AG08395 (cell line): ENCODE measurements around the gene GRID2.
"Not testable (repeated sequence)": the region's sequence is repeated elsewhere in the genome, so short reads cannot be mapped to it uniquely, and the experiment has no call there.

Experiments
- DNase-seq: peaks from one replicate; pipeline ENCODE4 v3.0.0; 2012; ENCODE audit warnings: mixed read lengths, low spot score

GRID2 gene

GRCh38 chr4:92305148-92305877, 1.5 kb downstream of the GRID2 start:
- DNase-seq = no peak

- no peak for DNase-seq
Observed at GRCh38 chr4:92305878-92306520, 2.2 kb downstream of the GRID2 start.

DNA sequence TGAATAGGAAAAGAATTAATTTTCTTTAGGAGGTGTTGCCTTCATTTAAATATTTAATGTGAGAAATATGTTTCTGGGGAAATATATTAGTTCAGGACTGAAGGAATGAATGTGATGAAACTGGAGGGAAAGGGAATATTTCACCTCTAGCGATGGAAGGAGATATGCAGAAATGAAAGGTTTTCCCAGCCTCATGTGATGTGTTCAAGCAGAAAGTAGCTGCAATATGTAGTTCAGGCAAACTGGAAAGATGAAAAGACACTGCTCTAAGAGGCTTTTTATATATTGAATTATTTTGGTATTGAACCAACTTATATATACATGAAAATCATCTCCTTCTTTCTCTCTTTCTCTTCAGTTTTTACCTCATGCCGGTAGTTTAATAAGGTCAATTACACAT, 3.4 kb downstream of the GRID2 start:
- DNase-seq = no peak

DNA sequence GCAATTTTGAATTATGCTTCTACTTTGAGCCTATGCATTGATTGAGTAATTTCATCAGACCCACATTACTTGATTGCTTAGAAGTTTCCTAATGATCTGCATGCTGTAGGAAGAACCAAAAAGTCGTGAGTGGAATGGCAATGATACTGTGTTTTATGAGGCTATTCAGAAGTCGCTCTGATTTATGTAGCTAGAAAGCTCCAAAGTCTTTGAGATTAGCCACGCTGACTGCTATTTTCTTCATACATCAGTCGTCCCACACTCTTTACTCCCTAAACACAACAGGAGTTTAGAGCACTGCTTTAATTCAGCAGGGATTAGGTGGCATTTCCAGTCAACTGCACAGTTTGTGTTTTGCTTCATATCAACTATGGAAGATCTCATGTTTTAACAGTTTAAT, 4.1 kb downstream of the GRID2 start:
- DNase-seq = no peak

DNA sequence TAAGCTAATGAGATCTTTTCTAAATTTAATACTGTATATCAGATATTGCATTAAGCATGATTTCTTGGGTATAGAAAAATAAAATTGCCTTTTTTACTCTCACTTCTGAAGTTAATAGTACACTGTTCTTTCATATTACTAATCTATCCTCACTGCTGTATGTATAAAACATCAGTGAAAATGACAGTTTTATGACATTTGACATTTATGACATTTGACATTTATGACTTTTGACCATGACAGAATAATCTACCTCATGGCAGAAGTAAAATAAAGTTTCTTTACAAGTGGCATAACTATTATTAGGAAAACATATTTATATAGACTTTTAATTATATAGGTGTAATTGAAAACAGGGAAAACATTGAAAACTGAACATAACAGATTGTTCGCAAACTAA, 13.3 kb downstream of the GRID2 start:
- no peak for DNase-seq

- no peak for DNase-seq
Observed at GRCh38 chr4:92328095-92328494, 24.3 kb downstream of the GRID2 start.

DNA sequence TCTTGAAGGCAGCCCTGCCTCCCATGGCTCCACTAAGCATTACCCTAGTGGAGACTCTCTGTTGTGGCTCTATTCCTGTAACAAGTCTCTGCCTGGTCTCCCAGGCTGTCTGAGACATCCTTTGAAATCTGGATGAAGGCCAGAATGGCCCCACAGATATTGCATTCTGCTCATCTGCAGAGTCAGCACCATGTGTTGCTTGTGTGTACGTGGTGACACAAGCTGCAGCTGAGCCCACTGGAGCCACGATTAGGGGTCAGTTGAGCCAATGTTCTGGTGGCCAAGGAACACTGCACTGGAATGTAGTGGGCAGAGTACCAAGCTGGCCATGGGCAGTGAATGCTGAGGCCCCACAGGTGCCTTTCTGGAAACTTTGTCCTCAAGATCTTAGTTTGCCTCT, 29.2 kb downstream of the GRID2 start:
- DNase-seq = no peak

GRCh38 chr4:92334716-92335350, 31.1 kb downstream of the GRID2 start:
- no peak for DNase-seq

GRCh38 chr4:92339676-92340075, 35.9 kb downstream of the GRID2 start:
- no peak for DNase-seq

- no peak for DNase-seq
Observed at GRCh38 chr4:92344216-92344615, 40.5 kb downstream of the GRID2 start.

DNA sequence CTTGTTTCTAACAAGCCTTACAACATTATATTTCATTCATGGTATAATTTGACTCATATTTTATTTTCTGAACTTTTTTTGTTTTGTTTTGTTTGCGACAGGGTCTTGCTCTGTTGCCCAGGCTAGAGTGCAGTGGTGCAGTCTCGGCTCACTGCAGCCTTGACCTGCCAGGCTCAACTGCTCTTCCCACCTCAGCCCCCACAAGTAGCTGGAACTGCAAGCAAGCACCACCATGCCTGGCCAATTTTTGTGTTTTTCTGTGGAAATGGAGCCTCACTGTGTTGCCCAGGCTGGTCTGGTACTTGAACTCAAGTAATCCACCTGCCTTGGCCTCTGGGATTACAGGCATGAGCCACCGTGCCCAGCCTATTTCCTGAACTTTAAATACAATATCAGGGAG, 42.5 kb downstream of the GRID2 start:
- DNase-seq = no peak

GRCh38 chr4:92357966-92358365, 54.2 kb downstream of the GRID2 start:
- DNase-seq = no peak

- no peak for DNase-seq
Observed at GRCh38 chr4:92359491-92359890, 55.7 kb downstream of the GRID2 start.

DNA sequence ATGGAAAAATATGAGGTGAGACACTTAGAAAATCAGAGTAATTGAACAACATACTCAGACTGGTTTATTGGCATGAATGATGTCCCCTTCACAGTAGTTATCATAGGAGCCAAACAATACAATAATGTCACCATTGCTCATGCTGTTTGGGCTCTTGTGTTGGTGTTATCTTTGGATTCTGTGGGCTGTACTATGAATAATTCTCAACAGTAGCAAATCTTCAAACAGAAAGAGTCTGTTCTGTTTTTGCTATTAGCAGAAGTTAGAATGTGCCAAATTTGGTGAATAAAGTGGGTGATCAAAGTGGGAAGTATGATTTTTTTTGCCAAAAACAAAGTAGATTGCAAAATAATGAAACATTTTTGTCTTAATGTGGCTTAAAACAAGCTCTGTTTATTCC, 58.3 kb downstream of the GRID2 start:
- DNase-seq = no peak

GRCh38 chr4:92368653-92369052, 64.9 kb downstream of the GRID2 start:
- DNase-seq = no peak

GRCh38 chr4:92381616-92382015, 77.8 kb downstream of the GRID2 start:
- no peak for DNase-seq

GRCh38 chr4:92382128-92382527, 78.4 kb downstream of the GRID2 start:
- DNase-seq = no peak

GRCh38 chr4:92387459-92388069, 83.8 kb downstream of the GRID2 start:
- DNase-seq = peak; percentile 1

DNA sequence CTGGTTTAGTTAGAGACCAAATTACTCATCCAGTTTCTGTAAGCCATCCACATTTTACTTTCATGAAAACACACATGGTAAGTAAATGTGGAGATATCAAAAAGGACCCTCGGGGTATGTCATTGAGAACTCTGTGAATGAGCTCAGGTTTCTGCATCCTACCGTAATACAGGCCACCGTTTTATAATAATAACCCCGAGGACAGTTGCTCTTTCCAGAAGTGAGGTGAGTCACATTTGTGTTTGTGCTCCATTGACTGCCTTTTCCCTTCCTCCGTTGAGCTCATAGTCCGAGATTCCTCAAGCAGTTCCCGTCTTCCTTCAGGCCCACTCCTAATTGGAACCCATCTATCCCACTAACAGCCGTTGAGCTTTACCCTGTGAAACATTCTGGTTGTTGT, 95.3 kb downstream of the GRID2 start:
- no peak for DNase-seq

- not testable (repeated sequence) for DNase-seq
Observed at GRCh38 chr4:92403525-92403924, 99.8 kb downstream of the GRID2 start.

DNA sequence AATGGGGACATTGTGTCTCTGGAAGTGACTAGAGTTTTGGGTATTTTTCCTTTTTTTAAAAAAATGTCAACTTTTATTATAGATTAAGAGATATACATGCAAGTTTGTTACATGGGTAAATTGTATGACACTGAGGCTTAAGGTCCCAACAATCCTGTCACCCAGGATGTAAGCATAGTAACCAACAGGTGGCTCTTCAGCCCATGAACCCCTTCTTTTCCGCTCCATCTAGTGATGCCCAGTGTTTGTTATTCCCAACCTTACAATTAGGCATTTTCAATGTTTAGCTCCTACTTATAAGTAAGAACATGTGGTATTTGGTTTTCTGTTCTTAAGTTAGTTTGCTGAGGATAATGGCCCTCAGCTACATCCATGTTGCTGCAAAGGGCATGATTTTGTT, 102.7 kb downstream of the GRID2 start:
- no peak for DNase-seq

DNA sequence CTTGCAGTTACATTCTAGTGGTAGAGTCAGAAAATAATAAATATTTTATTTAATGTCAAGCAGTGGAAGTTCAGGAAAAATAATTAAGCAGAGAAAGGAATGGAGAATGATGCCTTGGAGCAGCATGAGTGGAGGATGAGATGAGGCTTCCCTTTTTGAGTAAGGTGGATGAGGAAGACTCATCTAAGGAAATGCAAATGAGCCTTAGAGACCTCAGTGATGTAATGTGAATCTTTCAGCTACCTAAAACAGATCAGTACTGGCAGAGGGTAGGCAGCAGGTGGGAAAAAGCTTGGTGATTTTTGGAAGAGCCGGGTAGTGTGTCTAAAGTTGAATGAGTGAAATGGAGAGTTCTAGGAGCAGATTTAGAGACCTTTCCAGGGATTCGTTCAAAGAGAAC, 118.2 kb downstream of the GRID2 start:
- no peak for DNase-seq

- no peak for DNase-seq
Observed at GRCh38 chr4:92433272-92433758, 129.5 kb downstream of the GRID2 start.
